ENCODE measurements around the gene SLC4A11. TPM values are rescaled to one million over a fixed set of nuclear protein-coding genes. Genes with fewer than 3 reads are reported as not detected.

Gene SLC4A11
- polyA plus RNA-seq, 1 of the 3 experiments (the other 2 are of a cell fraction) = 2.7 TPM

GRCh38 chr20:3223651-3223993 lies 15.4 kb downstream of the SLC4A11 start (continued):
- TF ChIP-seq ZBTB33 (IDR thresholded peaks at IDR 0.05; ENCODE audit: borderline replicate concordance, low read depth) (no peak), NRF1 (IDR thresholded peaks at IDR 0.05; ENCODE audit: low read depth, low read length) (no peak), CTCF (IDR thresholded peaks at IDR 0.05) (no peak), SMC3 (IDR thresholded peaks at IDR 0.05; ENCODE audit: low read depth, low read length) (no peak)

- H3K9me2 ChIP-seq = no peaks in the 10 kb centered on the region
- peaks cover 12 to 19% of the 10 kb centered on the region in 2 experiments for H3K36me3 ChIP-seq (replicated peaks in 1 of 2; ENCODE audit: control insufficient read depth in 1 of 2, insufficient read depth in 2 of 2, low read length in 1 of 2)
- no peak overlapping the region for H3K9ac ChIP-seq
- H3K4me2 ChIP-seq = no peak overlapping the region
- H4K20me1 ChIP-seq (ENCODE audit: insufficient read depth) = no peaks in the 10 kb centered on the region
- ChIA-PET CTCF (interaction anchor here (1.8 kb wide), 1 partner anchor 94 kb away, joined by 9 read pairs; no protein-coding TSS in a partner anchor), POLR2A (interaction anchor here (0.6 to 1.0 kb wide), 2 partner anchors 17 to 104 kb away, joined by 3 read pairs; partner anchors contain the start of gene SLC4A11)
- no peak for TF ChIP-seq MEF2A (IDR thresholded peaks at IDR 0.05; ENCODE audit: borderline replicate concordance, low read depth)
- TF ChIP-seq MAX (IDR thresholded peaks at IDR 0.05; ENCODE audit: low read depth) = no peak
- no peak for TF ChIP-seq GABPA (IDR thresholded peaks at IDR 0.05; ENCODE audit: low read depth)
- no peak for TF ChIP-seq MXI1 (IDR thresholded peaks at IDR 0.05; ENCODE audit: low read depth, low read length)
- TF ChIP-seq RFX5 (IDR thresholded peaks at IDR 0.05; ENCODE audit: low read length) = no peak
- TF ChIP-seq CHD2 (IDR thresholded peaks at IDR 0.05; ENCODE audit: low read length, partially characterized antibody) = no peak
- no peak for TF ChIP-seq SMC3 (IDR thresholded peaks at IDR 0.05; ENCODE audit: low read depth, low read length)
- no peak for TF ChIP-seq IRF3 (IDR thresholded peaks at IDR 0.05; ENCODE audit: low read depth, low read length)
- no peak for TF ChIP-seq RAD21 (IDR thresholded peaks at IDR 0.05; ENCODE audit: low read length)
- TF ChIP-seq FOXJ3 (CRISPR knock-in tag; IDR thresholded peaks at IDR 0.05) = no peak
- no peak for TF ChIP-seq SIN3A (IDR thresholded peaks at IDR 0.05; ENCODE audit: borderline replicate concordance, low read depth, low read length)
- TF ChIP-seq YY1 (IDR thresholded peaks at IDR 0.05; ENCODE audit: low read depth) = no peak
- peaks cover 0 to 2% of the 10 kb centered on the region in 2 experiments; a peak in 1 of 4 replicates for H3K4me1 ChIP-seq (ENCODE audit: control insufficient read depth in 1 of 2, insufficient read depth in 2 of 2, low read depth in 1 of 2, low read length in 1 of 2)
- 72% methylated on average over 18 of the region's 25 CpGs for WGBS (ENCODE audit: low lambda C conversion rate)
- H3K27me3 ChIP-seq (ENCODE audit: insufficient read depth) = no peaks in the 10 kb centered on the region
- DNase-seq = no peak
- no peaks in the 10 kb centered on the region for H3F3A ChIP-seq (replicated peaks; ENCODE audit: insufficient read depth)
- no peak overlapping the region for H3K4me3 ChIP-seq (ENCODE audit: low read depth in 2 of 2, low read length in 1 of 2)
- H3K9me3 ChIP-seq = no peaks in the 10 kb centered on the region
- no peak overlapping the region for H2AFZ ChIP-seq (ENCODE audit: low read depth)
- H3K79me2 ChIP-seq (ENCODE audit: insufficient read depth) = no peaks in the 10 kb centered on the region
- H3K27ac ChIP-seq (ENCODE audit: low read depth in 2 of 2, low read length in 1 of 2) = no peak overlapping the region
Measured at GRCh38 chr20:3222635-3223600, 16.1 kb downstream of the SLC4A11 start.
